Smooth muscle cell of bladder (primary cell): Measurements from ENCODE around the gene SRGAP2. TPM values are rescaled to one million over a fixed set of nuclear protein-coding genes. Genes with fewer than 3 reads are reported as not detected.

Experiments used
- total RNA-seq: library from RNA; depleted of rRNA; stranded (reverse); fragments of >200 nt; gene quantifications from 2 replicates; pipeline ENCODE4 v1.2.3, GENCODE V29; 2014

The SRGAP2 gene
- 35.0 and 41.0 TPM in 2 replicates for total RNA-seq

GRCh38 chr1:206203364-206204158 lies at the start of gene SRGAP2:
Gene SRGAP2 (plus strand): TSS chr1:206203541. CDS start chr1:206205971, 2,430 bp downstream.

DNA sequence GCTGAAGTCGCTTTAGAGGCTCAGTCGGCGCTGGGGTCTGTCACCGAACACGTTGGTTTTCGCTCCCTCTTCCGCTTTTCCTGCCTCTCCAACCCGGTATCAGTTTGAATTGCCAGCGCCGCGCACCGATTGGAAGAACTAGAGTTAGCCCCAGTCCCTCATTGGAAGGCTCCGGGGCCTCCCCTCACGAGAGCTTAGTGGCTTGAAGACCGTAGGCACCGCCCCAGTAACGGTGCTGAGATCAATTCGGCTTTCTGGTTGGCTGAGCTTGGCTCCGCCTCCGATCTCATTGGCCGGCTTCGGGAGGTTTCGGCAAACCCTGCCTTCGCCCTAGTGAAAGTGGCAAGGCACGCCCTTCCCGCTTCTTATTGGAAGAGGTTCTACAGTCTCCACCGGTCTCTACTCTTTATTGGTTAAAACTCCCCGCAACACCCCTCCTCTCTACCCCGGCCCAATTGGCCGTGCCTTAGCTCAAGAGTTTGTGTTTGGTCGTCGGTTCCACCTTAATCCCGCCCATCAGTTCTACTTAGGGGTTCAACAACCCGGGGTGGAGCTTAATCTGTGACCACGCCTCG lies 465 bp upstream of the SRGAP2 start, which contains the start of gene FAM72A:
Gene FAM72A (minus strand): TSS at position 51 of the 575 bp plus-strand sequence. CDS start 814 bp downstream, outside the sequence.

Other genes starting within 250 kb of the SRGAP2 start
- gene RAB7B, start 200.1 kb upstream of the SRGAP2 start, total RNA-seq: 6.4 and 7.0 TPM in 2 replicates
- not detected in 2 replicates for gene CTSE, start 179.6 kb upstream of the SRGAP2 start, total RNA-seq
- gene RHEX, start 150.4 kb upstream of the SRGAP2 start, total RNA-seq: not detected in 2 replicates
- not detected in 2 replicates for gene AVPR1B, start 86.2 kb upstream of the SRGAP2 start, total RNA-seq
- gene FAM72A, start 702 bp upstream of the SRGAP2 start, total RNA-seq: 3.5 and 4.1 TPM in 2 replicates